Psoas muscle (tissue), 8 donors: ENCODE results near the gene NFASC. TPM values are rescaled to one million over a fixed set of nuclear protein-coding genes. Genes with fewer than 3 reads are reported as not detected.

Source experiments
- ATAC-seq, 4 donors: fragments of 200-7000 bp; cut with Tn5 transposase; one replicate each; pipeline ENCODE4 v1.9.1; 2020; ENCODE audit warnings: moderate library complexity in 3 of 4, mild to moderate bottlenecking in 2 of 4
- DNase-seq, 2 donors: peaks; one replicate each; pipeline ENCODE4 v3.0.0-alpha.2; 2020
- H3K27ac ChIP-seq: fragments of 200-600 bp; one replicate; pipeline ENCODE4 v1.8.0; 2022
- H3K27me3 ChIP-seq, 3 donors: fragments of 200-600 bp in 1 of 3; one replicate each; pipeline versions ENCODE4 v1.6.1 to v1.8.0; 2013 to 2022; ENCODE audit warnings: low read length in 2 of 3, mild to moderate bottlenecking in 2 of 3, moderate library complexity in 1 of 3; ENCODE audit not compliant: insufficient read depth in 3 of 3
- H3K36me3 ChIP-seq, 2 donors: fragments of 200-600 bp in 1 of 2; one replicate each; pipeline versions ENCODE4 v1.6.1 to v1.8.0; 2013 to 2022; ENCODE audit warnings: low read depth in 1 of 2, mild to moderate bottlenecking in 1 of 2, moderate library complexity in 1 of 2; ENCODE audit not compliant: insufficient read depth in 1 of 2
- H3K4me1 ChIP-seq: fragments of 200-600 bp; one replicate; pipeline ENCODE4 v1.8.0; 2022
- H3K4me3 ChIP-seq: fragments of 200-600 bp; one replicate; pipeline ENCODE4 v1.8.0; 2022; ENCODE audit warnings: mild to moderate bottlenecking
- H3K9me3 ChIP-seq: fragments of 200-600 bp; one replicate; pipeline ENCODE4 v1.8.0; 2022
- WGBS, 3 donors: extraction: QIAGEN DNeasy Blood & Tissue Kit; methylation state at CpG; one replicate each; pipeline versions ENCODE4 v1.1.6 to v1.1.7; 2013; 5-methylcytosine and 5-hydroxymethylcytosine counted together
- intact Hi-C, 2 donors: fragments of 100-400 bp; cut with DNase I; formaldehyde crosslinking; loops; one replicate each; pipeline versions ENCODE4 v1.11.0 to v1.14.2; 2022
- polyA plus RNA-seq, 3 donors: library from polyadenylated mRNA; stranded (reverse); fragments of 200-250 nt; gene quantifications; one replicate each; pipeline ENCODE4 v1.2.3, GENCODE V29; 2013
- total RNA-seq, 4 donors: library from RNA; stranded (reverse); fragmentation: NEBNext Ultra II Directional in 2 of 4; extraction: Animal tissue kit (Norgen Biotek cat#: 25700) in 2 of 4; gene quantifications; one replicate each; pipeline versions ENCODE4 v1.2.1 to v1.2.4, GENCODE V29; 2021 to 2023
- TF ChIP-seq, protein P1 (sequence below): fragments of 200-600 bp; IDR thresholded peaks from one replicate; pipeline ENCODE4 v1.8.0; 2022; ENCODE audit warnings: antibody characterized with exemption
- donor health status: healthy with polysubstance abuse.
- donor health status: DM: no; HTN: no; CAD: no; lungs with moderate emphysema.
- donor health status: Bipolar disorder and iron deficiency.
- donor health status: healthy.
- donor health status: DM: yes; HTN: yes; CAD: no.
- donor health status: DM: no; HTN: no; CAD: no.
- donor health status: DM: no; HTN: no; CAD: no.
- donor health status: DM: yes; HTN: yes; CAD: no.

Gene NFASC
- total and polyA plus RNA-seq, 7 donors, result 0.46 to 7.5 (median 0.90) TPM

DNA sequence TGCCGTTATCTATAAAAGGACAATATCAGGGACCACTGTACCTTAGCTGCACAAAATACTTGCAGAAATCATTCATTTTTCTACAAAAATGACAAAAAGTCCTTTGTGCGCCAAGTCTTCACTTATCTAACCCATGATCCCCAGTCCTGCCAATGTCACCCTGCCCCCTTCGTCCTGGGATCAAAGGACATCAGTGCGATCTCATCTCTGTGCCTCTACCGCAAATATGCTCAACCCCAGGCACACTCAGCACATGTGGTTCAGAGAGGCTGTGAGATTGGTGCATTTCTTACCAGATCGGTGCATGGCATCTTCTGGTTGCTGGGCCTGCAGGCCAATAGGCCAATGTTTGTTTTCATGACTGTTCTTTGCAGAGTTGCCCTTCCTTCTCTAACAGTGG lies 72.8 kb downstream of the NFASC start:
- Histone ChIP-seq H3K36me3 (no peaks in the 10 kb centered on the region), H3K4me1 (no peaks in the 10 kb centered on the region), H3K4me3 (no peak overlapping the region), H3K27ac (no peak overlapping the region), H3K27me3 (no peaks in the 10 kb centered on the region), H3K9me3 (no peaks in the 10 kb centered on the region)
- DNase-seq, result no peak
- TF ChIP-seq, protein P1, sequence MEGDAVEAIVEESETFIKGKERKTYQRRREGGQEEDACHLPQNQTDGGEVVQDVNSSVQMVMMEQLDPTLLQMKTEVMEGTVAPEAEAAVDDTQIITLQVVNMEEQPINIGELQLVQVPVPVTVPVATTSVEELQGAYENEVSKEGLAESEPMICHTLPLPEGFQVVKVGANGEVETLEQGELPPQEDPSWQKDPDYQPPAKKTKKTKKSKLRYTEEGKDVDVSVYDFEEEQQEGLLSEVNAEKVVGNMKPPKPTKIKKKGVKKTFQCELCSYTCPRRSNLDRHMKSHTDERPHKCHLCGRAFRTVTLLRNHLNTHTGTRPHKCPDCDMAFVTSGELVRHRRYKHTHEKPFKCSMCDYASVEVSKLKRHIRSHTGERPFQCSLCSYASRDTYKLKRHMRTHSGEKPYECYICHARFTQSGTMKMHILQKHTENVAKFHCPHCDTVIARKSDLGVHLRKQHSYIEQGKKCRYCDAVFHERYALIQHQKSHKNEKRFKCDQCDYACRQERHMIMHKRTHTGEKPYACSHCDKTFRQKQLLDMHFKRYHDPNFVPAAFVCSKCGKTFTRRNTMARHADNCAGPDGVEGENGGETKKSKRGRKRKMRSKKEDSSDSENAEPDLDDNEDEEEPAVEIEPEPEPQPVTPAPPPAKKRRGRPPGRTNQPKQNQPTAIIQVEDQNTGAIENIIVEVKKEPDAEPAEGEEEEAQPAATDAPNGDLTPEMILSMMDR, result no peak
- no peak for ATAC-seq
- intact Hi-C loops, result loop anchor here (5.0 kb wide), 2 partner anchors 131 to 136 kb away; no protein-coding TSS in a partner anchor
- 79 to 93% (median 86%) methylated on average over 6 of the region's 6 CpGs for WGBS, 3 donors

DNA sequence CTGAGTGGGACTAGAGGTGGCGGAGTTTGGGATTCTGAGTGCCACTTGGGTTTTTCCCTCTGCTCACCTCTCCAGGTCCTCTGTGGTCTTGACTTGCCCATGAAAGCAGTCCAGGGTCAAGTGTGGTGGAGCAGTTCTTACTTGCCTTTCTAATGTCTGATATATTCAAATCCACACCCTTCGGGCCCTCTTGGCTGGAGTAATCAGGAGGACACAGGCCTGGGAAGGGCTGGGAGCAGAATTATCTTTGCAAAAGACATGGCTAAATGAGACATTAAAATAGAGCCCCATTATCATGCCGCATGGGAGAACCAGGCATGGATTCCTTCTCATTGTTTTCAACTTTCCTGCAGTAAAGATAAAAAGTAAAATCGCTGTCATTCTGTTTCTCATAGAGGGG lies 74.0 kb downstream of the NFASC start:
- intact Hi-C loops, result loop anchor here (5.0 kb wide), 2 partner anchors 132 to 137 kb away; no protein-coding TSS in a partner anchor
- no peak for ATAC-seq
- Histone ChIP-seq H3K4me1 (no peaks in the 10 kb centered on the region), H3K9me3 (no peaks in the 10 kb centered on the region), H3K27ac (no peak overlapping the region), H3K36me3 (no peaks in the 10 kb centered on the region), H3K27me3 (no peaks in the 10 kb centered on the region), H3K4me3 (no peak overlapping the region)
- no peak for DNase-seq
- TF ChIP-seq, protein P1, result no peak
- WGBS, 3 donors, result 90 to 93% (median 92%) methylated on average over 4 of the region's 4 CpGs

DNA sequence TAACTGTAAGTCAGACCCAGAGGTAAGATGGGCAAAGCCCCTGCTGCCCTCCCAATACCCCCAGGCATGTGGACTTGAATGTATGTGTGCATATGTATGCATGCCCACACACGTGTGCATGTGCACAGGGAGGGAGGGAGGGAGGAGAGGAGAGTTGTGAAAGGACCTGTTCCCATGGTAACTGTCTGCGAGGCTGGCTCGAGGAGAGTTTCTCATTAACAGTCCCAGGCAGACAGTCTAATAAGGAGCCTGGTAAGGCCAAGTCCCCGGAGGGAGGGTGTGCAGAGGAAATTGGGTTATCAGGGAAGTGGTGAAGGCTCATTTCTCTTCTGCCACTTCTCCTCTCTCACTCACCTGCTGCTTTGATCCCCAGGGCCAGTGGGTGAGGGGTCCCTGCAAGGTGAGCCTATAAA lies 74.9 kb downstream of the NFASC start:
- Histone ChIP-seq H3K4me3 (no peak overlapping the region), H3K9me3 (no peaks in the 10 kb centered on the region), H3K36me3 (no peaks in the 10 kb centered on the region), H3K27me3 (peaks cover 0 to under 1% (median 0%) of the 10 kb centered on the region in 3 donors), H3K27ac (no peak overlapping the region), H3K4me1 (no peaks in the 10 kb centered on the region)
- ATAC-seq (no peak), DNase-seq (no peak)
- intact Hi-C loops, result no loop called here
- TF ChIP-seq, protein P1, result no peak
- WGBS, 3 donors, result 43 to 57% (median 53%) methylated on average over 4 of the region's 4 CpGs

DNA sequence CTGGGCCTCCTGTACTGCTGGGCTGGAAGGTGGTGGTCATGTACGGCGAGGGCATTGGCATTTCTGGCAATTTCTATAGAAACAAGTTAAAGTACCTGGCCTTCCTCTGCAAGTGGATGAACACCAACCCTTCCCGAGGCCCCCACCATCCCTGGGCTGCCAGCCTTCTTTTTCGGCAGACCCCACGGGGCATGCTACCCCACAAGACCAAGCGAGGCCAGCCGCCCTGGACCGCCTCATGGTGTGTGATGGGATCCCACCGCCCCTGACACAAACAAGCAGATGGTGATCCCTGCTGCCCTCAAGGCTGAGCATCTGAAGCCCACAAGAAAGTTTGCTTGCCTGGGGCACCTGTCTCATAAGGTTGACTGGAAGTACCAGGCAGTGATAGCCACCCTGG lies 76.0 kb downstream of the NFASC start:
- H3K4me3 ChIP-seq, result no peak overlapping the region
- peaks cover 0 to 2% (median 0%) of the 10 kb centered on the region in 3 donors for H3K27me3 ChIP-seq
- 94 to 95% (median 95%) methylated on average over 9 of the region's 9 CpGs for WGBS, 3 donors
- ATAC-seq (no peak), DNase-seq (no peak)
- no peaks in the 10 kb centered on the region for H3K9me3 ChIP-seq
- H3K36me3 ChIP-seq, result no peaks in the 10 kb centered on the region
- intact Hi-C loops, result no loop called here
- H3K27ac ChIP-seq, result no peak overlapping the region
- H3K4me1 ChIP-seq, result no peaks in the 10 kb centered on the region
- TF ChIP-seq, protein P1, result no peak

DNA sequence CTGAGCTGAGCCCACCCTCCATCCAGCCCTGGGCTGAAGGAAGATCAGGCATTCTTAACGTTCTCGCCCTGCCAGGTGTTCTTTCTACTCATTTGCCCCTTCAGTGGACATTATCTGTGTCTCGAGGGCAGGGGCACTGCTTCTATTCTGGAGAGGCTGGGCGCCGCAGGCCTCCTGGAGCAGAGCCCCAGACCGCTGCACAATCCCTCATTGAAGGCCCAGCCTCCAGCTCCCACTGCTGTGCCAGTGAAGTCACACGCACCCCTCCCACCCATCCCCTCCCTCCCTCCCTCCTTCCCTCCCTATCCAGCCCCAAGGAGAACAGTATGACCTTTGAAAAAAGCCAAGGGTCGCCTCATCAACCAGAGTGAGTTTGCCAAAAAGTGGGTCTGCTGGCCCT lies 76.7 kb downstream of the NFASC start:
- H3K27me3 ChIP-seq, result peaks cover 0 to 2% (median 0%) of the 10 kb centered on the region in 3 donors
- intact Hi-C loops, result no loop called here
- H3K9me3 ChIP-seq, result no peaks in the 10 kb centered on the region
- H3K27ac ChIP-seq, result no peak overlapping the region
- 81 to 85% (median 84%) methylated on average over 8 of the region's 8 CpGs for WGBS, 3 donors
- no peaks in the 10 kb centered on the region for H3K4me1 ChIP-seq
- DNase-seq (no peak), ATAC-seq (no peak)
- TF ChIP-seq, protein P1, result no peak
- no peak overlapping the region for H3K4me3 ChIP-seq
- H3K36me3 ChIP-seq, result no peaks in the 10 kb centered on the region
